ENCODE results near the gene TPST1. TPM values are rescaled to one million over a fixed set of nuclear protein-coding genes. Genes with fewer than 3 reads are reported as not detected.

TPST1 gene
- total RNA-seq, 1 donor from 2014 or later, result 36.5 TPM

DNA sequence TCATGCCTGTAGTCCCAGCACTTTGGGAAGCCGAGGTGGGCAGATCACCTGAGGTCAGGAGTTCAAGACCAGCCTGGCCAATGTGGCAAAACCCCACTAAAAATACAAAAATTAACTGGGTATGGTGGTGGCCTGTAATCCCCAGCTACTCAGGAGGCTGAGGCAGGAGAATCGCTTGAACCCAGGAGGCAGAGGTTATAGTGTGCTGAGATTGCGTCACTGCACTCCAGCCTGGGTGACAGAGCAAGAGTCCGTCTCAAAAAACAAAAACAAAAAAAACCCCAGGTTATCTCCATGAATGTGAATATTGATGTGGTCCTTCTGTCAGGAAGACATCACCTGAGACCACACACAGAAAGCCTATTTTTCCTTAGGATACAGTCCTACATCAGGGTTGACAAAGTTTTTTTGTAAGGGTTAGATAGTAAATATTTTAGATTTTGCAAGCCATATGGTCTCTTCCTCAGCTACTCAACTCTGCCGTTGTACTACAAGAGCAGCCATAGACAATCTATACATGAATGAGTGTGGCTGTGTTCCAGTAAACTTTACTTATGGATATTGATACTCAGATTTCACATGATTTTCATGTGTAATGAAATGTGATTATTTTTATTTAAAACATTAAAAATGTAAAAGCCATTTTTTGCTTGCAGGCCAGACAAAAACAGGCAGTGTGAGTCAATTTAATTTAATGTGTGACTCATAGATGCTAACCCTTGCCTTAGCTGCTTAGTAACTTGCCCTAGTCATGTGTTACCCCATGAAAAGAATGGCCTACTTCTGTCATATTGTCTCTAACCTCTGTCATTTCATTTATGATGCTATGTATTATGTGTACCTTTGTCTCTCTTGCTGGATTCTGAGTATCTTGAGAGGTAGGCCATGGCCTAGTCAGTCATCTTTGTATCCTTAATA is 78.1 kb downstream of the TPST1 start:
- Histone ChIP-seq H4K20me1 (ENCODE audit: insufficient read depth, low read length) (peaks cover 3% of the 10 kb centered on the region), H3K4me3 (ENCODE audit: insufficient read depth, low read depth, low read length) (no peak overlapping the region), H3K79me2 (ENCODE audit: insufficient read depth, low read length) (peaks cover 54% of the 10 kb centered on the region), H3K27me3 (ENCODE audit: insufficient read depth, low read length) (no peaks in the 10 kb centered on the region), H3K27ac (ENCODE audit: low read depth, low read length) (peak overlapping the region; percentile 82), H3K9ac (ENCODE audit: low read length) (peak overlapping the region; percentile 52), H3K4me2 (ENCODE audit: low read length) (peak overlapping the region; percentile 56), H3K36me3 (ENCODE audit: insufficient read depth, low read length) (no peaks in the 10 kb centered on the region), H3K4me1 (ENCODE audit: insufficient read depth, low read length) (peaks cover 34% of the 10 kb centered on the region), H3K9me3 (ENCODE audit: insufficient read depth, low read depth, low read length) (no peaks in the 10 kb centered on the region), H2AFZ (ENCODE audit: low read depth, low read length) (no peak overlapping the region)
- Mint-ChIP-seq H3K27me3 (ENCODE audit: low read depth, unreplicated experiment) (no peaks in the 10 kb centered on the region), H3K36me3 (ENCODE audit: low read depth, unreplicated experiment) (peaks cover 5% of the 10 kb centered on the region), H3K4me3 (ENCODE audit: unreplicated experiment) (no peak overlapping the region), H3K27ac (ENCODE audit: unreplicated experiment) (peak overlapping the region; percentile 87), H3K9me3 (ENCODE audit: unreplicated experiment) (no peaks in the 10 kb centered on the region), H3K4me1 (ENCODE audit: low read depth, unreplicated experiment) (peaks cover 31% of the 10 kb centered on the region)
- TF ChIP-seq, protein P1, sequence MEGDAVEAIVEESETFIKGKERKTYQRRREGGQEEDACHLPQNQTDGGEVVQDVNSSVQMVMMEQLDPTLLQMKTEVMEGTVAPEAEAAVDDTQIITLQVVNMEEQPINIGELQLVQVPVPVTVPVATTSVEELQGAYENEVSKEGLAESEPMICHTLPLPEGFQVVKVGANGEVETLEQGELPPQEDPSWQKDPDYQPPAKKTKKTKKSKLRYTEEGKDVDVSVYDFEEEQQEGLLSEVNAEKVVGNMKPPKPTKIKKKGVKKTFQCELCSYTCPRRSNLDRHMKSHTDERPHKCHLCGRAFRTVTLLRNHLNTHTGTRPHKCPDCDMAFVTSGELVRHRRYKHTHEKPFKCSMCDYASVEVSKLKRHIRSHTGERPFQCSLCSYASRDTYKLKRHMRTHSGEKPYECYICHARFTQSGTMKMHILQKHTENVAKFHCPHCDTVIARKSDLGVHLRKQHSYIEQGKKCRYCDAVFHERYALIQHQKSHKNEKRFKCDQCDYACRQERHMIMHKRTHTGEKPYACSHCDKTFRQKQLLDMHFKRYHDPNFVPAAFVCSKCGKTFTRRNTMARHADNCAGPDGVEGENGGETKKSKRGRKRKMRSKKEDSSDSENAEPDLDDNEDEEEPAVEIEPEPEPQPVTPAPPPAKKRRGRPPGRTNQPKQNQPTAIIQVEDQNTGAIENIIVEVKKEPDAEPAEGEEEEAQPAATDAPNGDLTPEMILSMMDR (IDR thresholded peaks at IDR 0.05; ENCODE audit: insufficient read depth, low read depth, low read length), result no peak
- TF ChIP-seq EZH2 (IDR thresholded peaks at IDR 0.05; ENCODE audit: insufficient read depth, low read length), result no peak
- DNase-seq (ENCODE audit: low read depth) (peak; percentile 87), FAIRE-seq (peak; percentile 97)

DNA sequence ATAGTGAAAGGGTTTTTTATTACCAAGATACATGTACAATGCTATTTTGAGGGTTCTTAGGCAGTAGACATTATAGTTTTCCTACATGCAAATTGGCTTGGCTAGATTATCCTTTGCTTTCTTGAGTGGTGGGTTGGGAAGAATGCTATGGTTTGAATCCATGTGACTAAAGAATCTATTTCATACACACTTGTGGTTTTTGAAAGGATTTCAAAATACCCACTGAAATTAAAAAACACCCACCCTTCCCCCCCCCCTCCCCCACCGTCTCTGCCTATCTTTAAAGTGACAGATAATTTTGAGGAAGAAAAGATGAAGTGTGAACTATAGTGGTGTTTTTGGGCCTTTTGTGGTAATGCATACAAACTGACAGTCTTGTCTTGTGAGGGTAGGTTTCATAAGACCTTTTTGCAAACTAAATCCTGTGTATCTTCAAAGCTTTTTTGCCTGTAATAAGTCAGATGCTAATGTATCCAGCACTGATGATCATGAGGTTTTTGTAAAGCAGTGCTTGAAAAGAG is 90.9 kb downstream of the TPST1 start:
- no peak overlapping the region for H3K27ac ChIP-seq (ENCODE audit: low read depth, low read length)
- H3K9me3 ChIP-seq (ENCODE audit: insufficient read depth, low read depth, low read length), result no peaks in the 10 kb centered on the region
- H3K4me3 ChIP-seq (ENCODE audit: insufficient read depth, low read depth, low read length), result no peak overlapping the region
- DNase-seq (ENCODE audit: low read depth), result peak; percentile 84
- H3K36me3 ChIP-seq (ENCODE audit: insufficient read depth, low read length), result no peaks in the 10 kb centered on the region
- no peaks in the 10 kb centered on the region for H3K79me2 ChIP-seq (ENCODE audit: insufficient read depth, low read length)
- no peak for FAIRE-seq
- no peaks in the 10 kb centered on the region for H4K20me1 ChIP-seq (ENCODE audit: insufficient read depth, low read length)
- no peak overlapping the region for H2AFZ ChIP-seq (ENCODE audit: low read depth, low read length)
- Mint-ChIP-seq H3K27ac (ENCODE audit: unreplicated experiment) (peak overlapping the region; percentile 16), H3K4me1 (ENCODE audit: low read depth, unreplicated experiment) (peaks cover 16% of the 10 kb centered on the region), H3K27me3 (ENCODE audit: low read depth, unreplicated experiment) (no peaks in the 10 kb centered on the region), H3K9me3 (ENCODE audit: unreplicated experiment) (peaks cover 2% of the 10 kb centered on the region), H3K4me3 (ENCODE audit: unreplicated experiment) (no peak overlapping the region), H3K36me3 (ENCODE audit: low read depth, unreplicated experiment) (peaks cover 14% of the 10 kb centered on the region)
- no peak overlapping the region for H3K4me2 ChIP-seq (ENCODE audit: low read length)
- TF ChIP-seq, protein P1 (IDR thresholded peaks at IDR 0.05; ENCODE audit: insufficient read depth, low read depth, low read length), result no peak
- TF ChIP-seq EZH2 (IDR thresholded peaks at IDR 0.05; ENCODE audit: insufficient read depth, low read length), result no peak
- no peaks in the 10 kb centered on the region for H3K27me3 ChIP-seq (ENCODE audit: insufficient read depth, low read length)
- H3K9ac ChIP-seq (ENCODE audit: low read length), result no peak overlapping the region
- H3K4me1 ChIP-seq (ENCODE audit: insufficient read depth, low read length), result no peaks in the 10 kb centered on the region

Data from astrocyte (in vitro differentiated cells and primary cell).